Breast epithelium (tissue), 3 donors: ENCODE results near the gene ARHGAP10.

ENCODE experiments used
- CTCF ChIP-seq, 3 donors: fragments of 450-650 bp; IDR thresholded peaks; one replicate each; pipeline ENCODE4 v1.5.1; 2016 to 2017; ENCODE audit warnings: antibody characterized with exemption in 3 of 3, mild to moderate bottlenecking in 3 of 3, moderate library complexity in 3 of 3
- POLR2A ChIP-seq: fragments of 450-650 bp; IDR thresholded peaks from one replicate; pipeline ENCODE4 v1.6.1; 2016; ENCODE audit warnings: antibody characterized with exemption, mild to moderate bottlenecking, moderate library complexity
- POLR2AphosphoS5 ChIP-seq, 3 donors: sonication (generic); formaldehyde crosslinking; IDR thresholded peaks; one replicate each; pipeline ENCODE4 v1.6.1; 2017; ENCODE audit warnings: antibody characterized with exemption in 3 of 3

- TF ChIP-seq CTCF (IDR thresholded peaks at IDR 0.05), result no peak
- TF ChIP-seq POLR2A, result no peak
- no peak for TF ChIP-seq POLR2AphosphoS5 (IDR thresholded peaks at IDR 0.05)
These were observed 116.7 kb downstream of the ARHGAP10 start for GRCh38 chr4:147848634-147849033.
